DMS53 treated with DMSO at 0.1 percent for 48 hours (cell line): Measurements from ENCODE around the gene NFKBIE.
A peak's percentile ranks its signal among the peaks of the same experiment; 100 is the strongest.

ENCODE experiments used
- DNase-seq: peaks from one replicate; lab custom pipeline; 2025; ENCODE audit not compliant: unreplicated experiment; lab: John Stamatoyannopoulos, UW

Gene NFKBIE

GRCh38 chr6:44260451-44261297, 4.7 kb downstream of the NFKBIE start:
- DNase-seq: no peak

GRCh38 chr6:44260011-44260410, 5.3 kb downstream of the NFKBIE start:
- no peak for DNase-seq

GRCh38 chr6:44258921-44259320, 6.4 kb downstream of the NFKBIE start:
- no peak for DNase-seq

- no peak for DNase-seq
Observed at GRCh38 chr6:44258325-44258863, 7.0 kb downstream of the NFKBIE start.

- DNase-seq: no peak
Observed at GRCh38 chr6:44257753-44258324, 7.5 kb downstream of the NFKBIE start.

- DNase-seq: peak; percentile 48
Observed at GRCh38 chr6:44257025-44257752, 8.2 kb downstream of the NFKBIE start, which contains the start of gene SLC35B2. Gene SLC35B2, minus strand, starts transcription at chr6:44257528. Its CDS starts 118 bp downstream, at chr6:44257410.

GRCh38 chr6:44256775-44257024, 8.7 kb downstream of the NFKBIE start:
- peak; percentile 41 for DNase-seq

GRCh38 chr6:44255871-44256774, 9.2 kb downstream of the NFKBIE start:
- peak; percentile 41 for DNase-seq

- no peak for DNase-seq
Observed at GRCh38 chr6:44255105-44255808, 10.1 kb downstream of the NFKBIE start.

GRCh38 chr6:44254191-44255104, 10.9 kb downstream of the NFKBIE start:
- DNase-seq: no peak

GRCh38 chr6:44253307-44254101, 11.8 kb downstream of the NFKBIE start:
- peak; percentile 38 for DNase-seq

GRCh38 chr6:44251576-44252524, 13.5 kb downstream of the NFKBIE start:
- no peak for DNase-seq

GRCh38 chr6:44250718-44251123, 14.6 kb downstream of the NFKBIE start:
- DNase-seq: no peak

GRCh38 chr6:44250067-44250717, 15.2 kb downstream of the NFKBIE start:
- no peak for DNase-seq

- DNase-seq: no peak
Observed at GRCh38 chr6:44249082-44249748, 16.1 kb downstream of the NFKBIE start.

GRCh38 chr6:44248579-44248978, 16.8 kb downstream of the NFKBIE start:
- DNase-seq: no peak
